Activated CD8-positive, alpha-beta T cell treated with anti-CD3 and anti-CD28 coated beads, Interleukin-2, amount 10 ng/mL, durations not matched to agents 7 days and 5 days (primary cell): ENCODE data around the gene RAB37. TPM values are rescaled to one million over a fixed set of nuclear protein-coding genes. Genes with fewer than 3 reads are reported as not detected.

Experiments used
- ATAC-seq: fragments of 150-1000 bp; cut with Tn5 transposase; one replicate; pipeline ENCODE4 v1.10.0; 2021; ENCODE audit warnings: moderate library complexity
- CTCF ChIA-PET: fragments of 350-600 bp; sonication (Branson Sonifier 250); formaldehyde crosslinking; loops from one replicate; lab custom pipeline; 2021; ENCODE audit warnings: antibody characterized with exemption; lab: Charles Lee
- POLR2A ChIA-PET: fragments of 350-600 bp; sonication (Branson Sonifier 250); formaldehyde crosslinking; loops from one replicate; lab custom pipeline; 2021; ENCODE audit warnings: antibody characterized with exemption; lab: Charles Lee
- DNase-seq: peaks from one replicate; pipeline ENCODE4 v3.0.0-alpha.2; 2020
- H3K27ac Mint-ChIP-seq: one replicate; pipeline ENCODE4 v1.8.0; 2021; ENCODE audit warnings: mild to moderate bottlenecking, mixed read lengths
- H3K27me3 Mint-ChIP-seq: one replicate; pipeline ENCODE4 v1.8.0; 2021; ENCODE audit warnings: low read depth, mixed read lengths
- H3K36me3 Mint-ChIP-seq: one replicate; pipeline ENCODE4 v1.8.0; 2021; ENCODE audit warnings: low read depth, mixed read lengths
- H3K4me1 Mint-ChIP-seq: one replicate; pipeline ENCODE4 v1.8.0; 2021; ENCODE audit warnings: low read depth, mixed read lengths
- H3K4me3 Mint-ChIP-seq: one replicate; pipeline ENCODE4 v1.8.0; 2021; ENCODE audit warnings: mild to moderate bottlenecking, mixed read lengths
- H3K9me3 Mint-ChIP-seq: one replicate; pipeline ENCODE4 v1.8.0; 2022; ENCODE audit warnings: mixed read lengths; ENCODE audit not compliant: insufficient read depth
- total RNA-seq, 2 experiments: library from RNA; stranded (reverse); gene quantifications; one replicate each; pipeline ENCODE4 v1.2.3, GENCODE V29; 2021

RAB37 gene
- total RNA-seq, 2 experiments from 2014 or later = 19.1 to 19.6 TPM

- H3K36me3 Mint-ChIP-seq = peaks cover 44% of the 10 kb centered on the region
- no peaks in the 10 kb centered on the region for H3K27me3 Mint-ChIP-seq
- ChIA-PET POLR2A (interaction anchor here (1.1 to 1.3 kb wide), 2 partner anchors 19 to 23 kb away, joined by 3 to 5 read pairs; partner anchors contain the start of gene NAT9), CTCF (interaction anchor here (1.5 to 6.8 kb wide), 4 partner anchors 11 to 99 kb away, joined by 16 to 79 read pairs (median 45); partner anchors contain the start of gene RAB37)
- peaks cover 83% of the 10 kb centered on the region for H3K4me1 Mint-ChIP-seq
- DNase-seq = no peak
- peak overlapping the region; percentile 18 for H3K4me3 Mint-ChIP-seq
- H3K9me3 Mint-ChIP-seq = no peaks in the 10 kb centered on the region
- peak overlapping the region; percentile 55 for H3K27ac Mint-ChIP-seq
- ATAC-seq = no peak
Measured at GRCh38 chr17:74756891-74757290, 19.8 kb downstream of the RAB37 start.

- Mint-ChIP-seq H3K27ac (peak overlapping the region; percentile 91), H3K4me3 (peak overlapping the region; percentile 18), H3K9me3 (no peaks in the 10 kb centered on the region), H3K27me3 (no peaks in the 10 kb centered on the region), H3K36me3 (peaks cover 39% of the 10 kb centered on the region), H3K4me1 (peaks cover 78% of the 10 kb centered on the region)
- ChIA-PET POLR2A (interaction anchor here (1.3 to 3.8 kb wide), 4 partner anchors 7 to 22 kb away, joined by 3 to 26 read pairs (median 6); no protein-coding TSS in a partner anchor), CTCF (interaction anchor here (1.0 to 6.8 kb wide), 8 partner anchors 11 to 100 kb away, joined by 3 to 79 read pairs (median 34); partner anchors contain the start of gene RAB37)
- DNase-seq (no peak), ATAC-seq (no peak)
Measured at GRCh38 chr17:74757502-74757901, 20.4 kb downstream of the RAB37 start.

DNA sequence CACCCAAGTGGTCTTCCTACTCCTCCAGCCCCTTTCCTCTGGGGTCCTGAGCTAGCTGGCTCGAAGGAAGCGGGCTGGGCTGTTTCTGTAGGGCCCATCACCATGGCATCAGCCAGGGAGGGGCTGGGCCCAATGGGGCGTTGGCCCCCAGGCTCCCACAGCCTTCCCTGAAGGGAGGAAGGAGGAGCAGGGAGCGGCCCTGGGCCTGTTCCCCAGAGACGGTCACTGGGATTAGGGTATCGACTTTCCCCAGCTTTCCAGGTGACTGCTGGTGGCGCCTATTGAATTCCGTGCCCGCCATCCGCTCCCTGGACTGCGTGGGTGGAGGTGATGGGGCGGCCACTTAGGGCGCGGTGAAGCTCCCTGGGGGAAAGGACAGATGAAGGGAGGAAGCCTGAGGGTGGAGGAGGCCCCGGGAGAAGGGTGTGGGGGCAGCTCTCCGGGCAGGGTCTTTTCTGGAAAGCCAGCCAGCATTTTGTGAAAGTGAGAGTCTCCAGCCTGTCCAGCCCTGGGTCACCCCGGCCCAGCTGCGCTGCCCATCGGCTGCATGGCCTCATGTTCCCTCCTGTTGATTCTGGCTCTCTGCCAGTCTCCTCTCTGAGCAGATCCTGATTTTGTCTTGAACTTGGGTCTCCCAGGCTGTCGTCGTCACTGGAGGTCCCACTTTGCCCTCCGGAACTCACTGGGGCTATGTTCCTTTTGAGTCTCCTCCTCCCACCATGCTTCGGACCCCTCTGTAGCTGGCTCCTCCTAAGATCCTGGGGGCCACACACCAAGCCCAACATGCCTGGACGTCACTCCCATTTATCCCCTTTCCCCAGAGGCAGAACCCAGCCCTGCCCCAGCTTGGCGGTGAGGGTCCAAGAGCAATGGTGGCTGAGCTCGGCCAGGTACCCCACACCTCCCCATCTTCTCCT, 21.1 kb downstream of the RAB37 start:
- ChIA-PET POLR2A (interaction anchor here (0.8 to 3.8 kb wide), 6 partner anchors 8 to 115 kb away, joined by 3 to 26 read pairs (median 5); partner anchors contain the start of gene FDXR), CTCF (interaction anchor here (1.0 to 6.8 kb wide), 11 partner anchors 8 to 103 kb away, joined by 3 to 79 read pairs (median 26); partner anchors contain the start of gene RAB37)
- peaks cover 76% of the 10 kb centered on the region for H3K4me1 Mint-ChIP-seq
- H3K9me3 Mint-ChIP-seq = no peaks in the 10 kb centered on the region
- ATAC-seq (no peak), DNase-seq (no peak)
- peak overlapping the region; percentile 69 for H3K4me3 Mint-ChIP-seq
- peaks cover 38% of the 10 kb centered on the region for H3K36me3 Mint-ChIP-seq
- H3K27me3 Mint-ChIP-seq = no peaks in the 10 kb centered on the region
- H3K27ac Mint-ChIP-seq = peak overlapping the region; percentile 91

- Mint-ChIP-seq H3K27me3 (no peaks in the 10 kb centered on the region), H3K4me3 (peak overlapping the region; percentile 69), H3K4me1 (peaks cover 71% of the 10 kb centered on the region), H3K27ac (peak overlapping the region; percentile 91), H3K36me3 (peaks cover 33% of the 10 kb centered on the region), H3K9me3 (no peaks in the 10 kb centered on the region)
- ChIA-PET POLR2A (interaction anchor here (0.8 to 3.8 kb wide), 10 partner anchors 8 to 114 kb away, joined by 3 to 26 read pairs (median 5); partner anchors contain the start of genes FDXR and NAT9), CTCF (interaction anchor here (0.6 to 6.8 kb wide), 15 partner anchors 8 to 391 kb away, joined by 3 to 79 read pairs (median 15); partner anchors contain the start of genes GPR142 and RAB37)
- DNase-seq (no peak), ATAC-seq (peak; percentile 49)
Measured at GRCh38 chr17:74758848-74759168, 21.8 kb downstream of the RAB37 start.

DNA sequence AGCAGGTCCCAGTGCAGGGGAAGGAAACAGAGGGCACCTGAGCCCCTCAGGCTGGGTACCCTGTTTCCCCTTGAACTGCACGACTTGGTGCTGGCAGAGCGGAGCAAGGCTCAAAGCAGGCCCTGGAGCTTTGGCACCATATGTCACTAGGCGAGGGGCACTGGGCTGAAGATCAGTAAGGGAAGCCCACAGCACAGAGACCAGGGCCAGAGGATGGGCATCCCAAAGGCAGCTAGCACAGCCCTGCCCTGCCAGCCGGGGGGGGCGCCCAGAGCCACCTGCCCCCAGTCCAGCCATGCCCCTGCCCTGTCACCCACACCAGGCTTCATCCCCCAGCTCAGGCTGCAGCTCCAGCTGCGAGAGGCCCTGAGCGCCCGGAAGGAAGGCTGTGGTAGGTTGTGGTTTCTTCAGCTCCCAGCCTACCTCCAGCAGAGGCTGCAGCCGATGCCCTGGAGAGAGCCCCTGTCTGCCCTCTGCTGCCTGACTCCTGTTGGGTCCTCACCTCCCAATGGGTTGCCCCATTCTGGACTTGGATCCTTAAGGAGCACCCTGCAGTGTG, 22.3 kb downstream of the RAB37 start:
- Mint-ChIP-seq H3K4me3 (peak overlapping the region; percentile 69), H3K4me1 (peaks cover 70% of the 10 kb centered on the region), H3K9me3 (no peaks in the 10 kb centered on the region), H3K27ac (peak overlapping the region; percentile 91), H3K27me3 (no peaks in the 10 kb centered on the region), H3K36me3 (peaks cover 33% of the 10 kb centered on the region)
- ChIA-PET CTCF (interaction anchor here (0.6 to 6.8 kb wide), 14 partner anchors 9 to 392 kb away, joined by 3 to 79 read pairs (median 18); partner anchors contain the start of genes GPR142 and RAB37), POLR2A (interaction anchor here (0.9 to 3.8 kb wide), 8 partner anchors 8 to 114 kb away, joined by 3 to 26 read pairs (median 5); partner anchors contain the start of genes FDXR and NAT9)
- ATAC-seq (peak; percentile 90), DNase-seq (peak; percentile 82)

DNA sequence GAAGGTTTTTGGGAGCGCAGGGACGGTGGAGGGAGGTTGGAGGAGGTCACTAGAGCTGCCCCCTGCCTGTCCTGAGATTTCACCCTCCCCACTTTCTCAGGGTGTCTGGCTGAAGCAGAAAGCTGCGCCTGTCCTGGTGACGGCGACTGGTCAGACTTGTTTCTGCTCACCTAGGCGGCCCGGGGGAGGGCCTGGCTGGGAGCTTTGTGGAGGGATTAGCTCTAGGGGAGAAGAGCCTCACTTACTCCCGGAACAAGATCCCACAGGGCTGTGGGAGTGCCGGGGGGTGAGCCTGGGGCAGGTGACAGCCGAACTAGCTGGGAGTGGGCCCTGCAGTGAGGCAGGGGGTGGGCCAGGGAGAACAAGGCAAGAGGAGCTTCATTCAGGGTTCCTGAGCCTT, 22.9 kb downstream of the RAB37 start:
- no peaks in the 10 kb centered on the region for H3K27me3 Mint-ChIP-seq
- DNase-seq (no peak), ATAC-seq (no peak)
- H3K9me3 Mint-ChIP-seq = no peaks in the 10 kb centered on the region
- ChIA-PET POLR2A (interaction anchor here (0.9 to 3.8 kb wide), 6 partner anchors 10 to 21 kb away, joined by 3 to 26 read pairs (median 5); partner anchors contain the start of gene NAT9), CTCF (interaction anchor here (1.1 to 6.8 kb wide), 13 partner anchors 10 to 392 kb away, joined by 3 to 79 read pairs (median 22); partner anchors contain the start of genes GPR142 and RAB37)
- H3K36me3 Mint-ChIP-seq = peaks cover 33% of the 10 kb centered on the region
- H3K4me1 Mint-ChIP-seq = peaks cover 64% of the 10 kb centered on the region
- peak overlapping the region; percentile 91 for H3K27ac Mint-ChIP-seq
- H3K4me3 Mint-ChIP-seq = peak overlapping the region; percentile 69

- peaks cover 58% of the 10 kb centered on the region for H3K4me1 Mint-ChIP-seq
- H3K4me3 Mint-ChIP-seq = no peak overlapping the region
- no peaks in the 10 kb centered on the region for H3K27me3 Mint-ChIP-seq
- ChIA-PET CTCF (interaction anchor here (1.3 to 6.8 kb wide), 11 partner anchors 10 to 103 kb away, joined by 5 to 79 read pairs (median 26); partner anchors contain the start of gene RAB37), POLR2A (interaction anchor here (1.4 to 3.8 kb wide), 3 partner anchors 10 to 15 kb away, joined by 5 to 26 read pairs (median 11); partner anchors contain the start of gene NAT9)
- no peak for DNase-seq
- H3K27ac Mint-ChIP-seq = peak overlapping the region; percentile 70
- no peaks in the 10 kb centered on the region for H3K9me3 Mint-ChIP-seq
- ATAC-seq = no peak
- peaks cover 29% of the 10 kb centered on the region for H3K36me3 Mint-ChIP-seq
Measured at GRCh38 chr17:74760404-74761105, 23.5 kb downstream of the RAB37 start.

- ChIA-PET POLR2A (interaction anchor here (1.4 to 3.8 kb wide), 2 partner anchors 11 to 14 kb away, joined by 5 to 26 read pairs; no protein-coding TSS in a partner anchor), CTCF (interaction anchor here (3.3 to 4.1 kb wide), 2 partner anchors 11 to 30 kb away, joined by 26 to 32 read pairs; no protein-coding TSS in a partner anchor)
- H3K4me1 Mint-ChIP-seq = peaks cover 58% of the 10 kb centered on the region
- no peaks in the 10 kb centered on the region for H3K27me3 Mint-ChIP-seq
- DNase-seq (no peak), ATAC-seq (no peak)
- H3K9me3 Mint-ChIP-seq = no peaks in the 10 kb centered on the region
- H3K27ac Mint-ChIP-seq = peak overlapping the region; percentile 43
- H3K4me3 Mint-ChIP-seq = peak overlapping the region; percentile 5
- H3K36me3 Mint-ChIP-seq = peaks cover 33% of the 10 kb centered on the region
Measured at GRCh38 chr17:74761419-74761818, 24.4 kb downstream of the RAB37 start.

DNA sequence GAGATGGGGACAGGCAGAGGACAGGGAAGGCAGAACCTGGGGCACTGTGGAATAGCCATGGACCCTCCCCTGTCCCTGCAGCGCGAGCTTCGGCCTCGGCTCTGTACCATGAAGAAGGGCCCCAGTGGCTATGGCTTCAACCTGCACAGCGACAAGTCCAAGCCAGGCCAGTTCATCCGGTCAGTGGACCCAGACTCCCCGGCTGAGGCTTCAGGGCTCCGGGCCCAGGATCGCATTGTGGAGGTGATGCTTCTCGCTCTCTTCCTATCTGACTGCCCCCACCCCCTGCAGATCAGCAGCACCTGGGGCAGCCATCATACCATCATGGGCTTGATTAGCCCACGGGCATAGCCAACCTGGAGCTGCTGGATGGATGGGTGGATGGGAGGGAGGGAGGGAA, 24.9 kb downstream of the RAB37 start:
- ChIA-PET CTCF (no interaction called here), POLR2A (no interaction called here)
- ATAC-seq = no peak
- Mint-ChIP-seq H3K36me3 (peaks cover 36% of the 10 kb centered on the region), H3K27ac (no peak overlapping the region), H3K9me3 (no peaks in the 10 kb centered on the region), H3K4me1 (peaks cover 56% of the 10 kb centered on the region), H3K27me3 (no peaks in the 10 kb centered on the region), H3K4me3 (no peak overlapping the region)
- DNase-seq = no peak

GRCh38 chr17:74763565-74764387, 26.7 kb downstream of the RAB37 start:
- Mint-ChIP-seq H3K4me3 (no peak overlapping the region), H3K4me1 (peaks cover 42% of the 10 kb centered on the region), H3K27me3 (no peaks in the 10 kb centered on the region), H3K9me3 (no peaks in the 10 kb centered on the region), H3K36me3 (peaks cover 44% of the 10 kb centered on the region), H3K27ac (no peak overlapping the region)
- CTCF ChIA-PET = interaction anchor here (1.0 to 3.1 kb wide), 2 partner anchors 17 to 107 kb away, joined by 3 to 10 read pairs; no protein-coding TSS in a partner anchor
- no peak for ATAC-seq
- POLR2A ChIA-PET = interaction anchor here (1.2 kb wide), 1 partner anchor 14 kb away, joined by 3 read pairs; no protein-coding TSS in a partner anchor
- no peak for DNase-seq
